Germinal center (tissue), 1 donor: ENCODE results near the gene LRRC25.

ENCODE experiments used
- DNase-seq: peaks from one replicate; pipeline ENCODE4 v3.0.0; 2012; ENCODE audit warnings: mixed read lengths, low spot score

LRRC25 gene

DNA sequence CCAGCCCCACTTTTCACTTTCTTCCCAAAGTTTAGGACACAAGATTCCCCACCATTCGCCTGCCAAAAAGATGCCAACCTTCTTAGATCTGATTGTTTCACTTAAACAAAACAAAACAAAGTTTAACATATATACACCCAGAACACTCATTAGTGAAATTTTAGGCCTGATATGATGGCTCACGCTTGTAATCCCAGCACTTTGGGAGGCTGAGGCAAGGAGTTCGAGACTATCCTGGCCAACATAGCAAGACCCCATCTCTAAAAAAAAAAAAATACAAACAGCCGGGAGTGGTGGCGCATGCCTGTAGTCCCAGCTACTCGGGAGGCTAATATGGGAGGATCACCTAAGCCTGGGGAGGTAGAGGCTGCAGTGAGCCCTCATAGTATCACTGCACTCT lies 52.1 kb downstream of the LRRC25 start:
- no peak for DNase-seq

GRCh38 chr19:18344582-18344950 lies 52.9 kb downstream of the LRRC25 start:
- no peak for DNase-seq

DNA sequence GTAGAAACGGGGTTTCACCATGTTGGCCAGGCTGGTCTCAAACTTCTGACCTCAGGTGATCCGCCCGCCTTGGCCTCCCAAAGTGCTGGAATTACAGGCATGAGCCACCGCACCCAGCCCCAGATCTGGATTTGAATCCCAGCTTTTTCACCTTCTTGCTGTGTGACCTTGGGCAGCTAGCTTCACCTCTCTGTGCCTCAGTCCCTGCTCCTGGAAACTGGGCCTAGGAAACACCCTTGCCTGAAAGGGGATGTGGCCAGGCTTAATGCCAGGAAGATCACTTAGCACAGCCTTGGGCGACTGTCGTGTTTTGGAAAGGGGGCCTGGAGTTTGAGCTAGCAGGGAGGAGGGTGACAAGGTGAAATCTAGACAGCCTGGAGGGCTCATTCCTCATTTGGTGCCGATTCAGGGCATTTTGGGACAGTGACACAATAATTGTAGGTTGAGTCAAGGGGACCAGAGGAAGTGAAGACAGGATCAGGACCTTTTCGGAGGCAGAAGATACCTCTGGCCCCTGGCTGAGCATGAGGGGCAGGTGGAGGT lies 55.3 kb downstream of the LRRC25 start:
- no peak for DNase-seq
